Measurements from ENCODE around the gene FAM3D.

DNA sequence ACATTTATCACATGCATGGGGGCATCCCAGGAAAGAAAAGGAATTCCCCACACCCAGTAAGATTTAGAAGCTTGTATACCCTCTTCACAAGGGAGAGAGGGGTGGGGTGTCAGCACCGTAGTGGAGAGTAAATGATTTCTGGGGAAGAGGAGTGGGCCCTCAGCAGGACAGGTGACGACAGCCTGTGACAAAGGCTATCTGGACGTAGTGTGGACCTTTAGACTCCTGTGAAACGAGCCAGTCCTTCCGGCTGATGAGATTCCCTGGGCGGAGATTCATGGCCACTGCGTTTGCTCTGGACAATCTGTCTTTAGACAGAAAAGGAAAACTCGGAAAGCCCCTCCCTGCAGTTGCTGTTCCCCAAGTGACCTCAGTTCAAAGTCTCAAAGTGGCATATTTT, 1.7 kb upstream of the FAM3D start:
- TF ChIP-seq CTCF (conservative IDR thresholded peaks at IDR 0.05): no peak
- no peak for TF ChIP-seq ZFX (IDR thresholded peaks at IDR 0.05)
